ENCODE measurements around the gene ZSCAN18.

DNA sequence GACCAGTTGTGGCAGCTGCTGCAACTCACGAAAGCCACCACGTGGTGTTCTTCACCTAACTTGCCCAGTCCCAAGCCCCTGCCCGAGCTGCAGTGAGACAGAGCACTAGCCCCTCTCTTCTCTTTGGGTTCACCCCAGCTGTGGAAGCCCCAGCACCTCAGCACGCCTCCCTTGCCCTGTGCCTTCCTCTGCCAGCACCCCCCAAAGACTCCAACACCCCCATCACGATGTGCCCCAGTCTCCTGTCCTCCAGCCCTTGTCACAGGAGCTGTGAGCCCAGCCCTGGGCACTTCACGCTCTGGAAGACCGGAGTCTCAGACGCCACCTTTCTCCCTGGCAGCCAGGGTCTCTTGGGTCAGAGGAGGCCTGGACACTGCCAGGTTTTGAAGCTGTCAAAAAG is 41.2 kb downstream of the ZSCAN18 start:
- TF ChIP-seq, protein P1, sequence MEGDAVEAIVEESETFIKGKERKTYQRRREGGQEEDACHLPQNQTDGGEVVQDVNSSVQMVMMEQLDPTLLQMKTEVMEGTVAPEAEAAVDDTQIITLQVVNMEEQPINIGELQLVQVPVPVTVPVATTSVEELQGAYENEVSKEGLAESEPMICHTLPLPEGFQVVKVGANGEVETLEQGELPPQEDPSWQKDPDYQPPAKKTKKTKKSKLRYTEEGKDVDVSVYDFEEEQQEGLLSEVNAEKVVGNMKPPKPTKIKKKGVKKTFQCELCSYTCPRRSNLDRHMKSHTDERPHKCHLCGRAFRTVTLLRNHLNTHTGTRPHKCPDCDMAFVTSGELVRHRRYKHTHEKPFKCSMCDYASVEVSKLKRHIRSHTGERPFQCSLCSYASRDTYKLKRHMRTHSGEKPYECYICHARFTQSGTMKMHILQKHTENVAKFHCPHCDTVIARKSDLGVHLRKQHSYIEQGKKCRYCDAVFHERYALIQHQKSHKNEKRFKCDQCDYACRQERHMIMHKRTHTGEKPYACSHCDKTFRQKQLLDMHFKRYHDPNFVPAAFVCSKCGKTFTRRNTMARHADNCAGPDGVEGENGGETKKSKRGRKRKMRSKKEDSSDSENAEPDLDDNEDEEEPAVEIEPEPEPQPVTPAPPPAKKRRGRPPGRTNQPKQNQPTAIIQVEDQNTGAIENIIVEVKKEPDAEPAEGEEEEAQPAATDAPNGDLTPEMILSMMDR (IDR thresholded peaks at IDR 0.05): no peak
- no peak for TF ChIP-seq POLR2A (IDR thresholded peaks at IDR 0.05)
